ENCODE measurements around the gene CHI3L2. TPM values are rescaled to one million over a fixed set of nuclear protein-coding genes. Genes with fewer than 3 reads are reported as not detected.

The CHI3L2 gene
- total and polyA plus RNA-seq, 10 of the 15 experiments (the other 5 are each of a cell fraction or from before 2014, with no cell fraction given): 37.1 to 508 (median 98.3) TPM

- TF ChIP-seq E4F1 (IDR thresholded peaks at IDR 0.05; ENCODE audit: borderline replicate concordance, partially characterized antibody) (peak; percentile 29), ZZZ3 (IDR thresholded peaks at IDR 0.05; ENCODE audit: control insufficient read depth, insufficient read length, low read depth) (no peak), BMI1 (IDR thresholded peaks at IDR 0.05; ENCODE audit: borderline replicate concordance) (no peak), CHD4 (IDR thresholded peaks at IDR 0.05) (no peak), SUPT20H (IDR thresholded peaks at IDR 0.05; ENCODE audit: borderline replicate concordance, control insufficient read depth, low read depth, low read length) (no peak), SKIL (IDR thresholded peaks at IDR 0.05; ENCODE audit: low read depth, poor library complexity, severe bottlenecking) (peak; percentile 32), SMC3 (IDR thresholded peaks at IDR 0.05; ENCODE audit: borderline replicate concordance, low read length) (no peak), ZNF384 (IDR thresholded peaks at IDR 0.05; ENCODE audit: borderline replicate concordance, low read depth, low read length) (no peak), IRF3 (IDR thresholded peaks at IDR 0.05) (no peak), NFXL1 (IDR thresholded peaks at IDR 0.05; ENCODE audit: borderline replicate concordance) (no peak), BHLHE40 (IDR thresholded peaks at IDR 0.05; ENCODE audit: borderline replicate concordance in 1 of 2, low read depth in 2 of 2, low read length in 1 of 2) (peak; percentile 92 to 95), ZBTB33 (IDR thresholded peaks at IDR 0.05) (no peak), MTA2 (IDR thresholded peaks at IDR 0.05; ENCODE audit: low read depth) (peak; percentile 61; the same call in 1 of the 2 replicates), SIN3A (IDR thresholded peaks at IDR 0.05; ENCODE audit: low read depth, low read length) (no peak), CBX3 (IDR thresholded peaks at IDR 0.05; ENCODE audit: borderline replicate concordance, low read depth) (no peak), ZBTB4 (CRISPR knock-in tag; IDR thresholded peaks at IDR 0.05) (0 out of 2 replicates have a peak, but pooled peaks have one; percentile 11), PAX8 (IDR thresholded peaks at IDR 0.05) (no peak), HCFC1 (IDR thresholded peaks at IDR 0.05; ENCODE audit: low read length) (no peak), NR2C1 (IDR thresholded peaks at IDR 0.05) (no peak), PAX5 (IDR thresholded peaks at IDR 0.05; ENCODE audit: borderline replicate concordance, low read depth, low read length) (peak; percentile 84; the same call in 1 of the 2 replicates)
Measured at GRCh38 chr1:111203681-111204200, 23.8 kb upstream of the CHI3L2 start (continued).

Data from GM12878 (cell line).